HG03565 (cell line): Measurements from ENCODE around the gene LTC4S.

Source experiments
- ATAC-seq: cut with Tn5 transposase; IDR thresholded peaks from one replicate; pipeline ENCODE4 v1.9.1; 2021; ENCODE audit warnings: mild to moderate bottlenecking, moderate library complexity; ENCODE audit not compliant: unreplicated experiment

LTC4S gene

GRCh38 chr5:179795049-179795862 is 1.5 kb downstream of the LTC4S start:
- ATAC-seq, result no peak

- peak; percentile 69 for ATAC-seq
These were observed 2.4 kb downstream of the LTC4S start for GRCh38 chr5:179795863-179796833.

GRCh38 chr5:179796877-179797608 is 3.3 kb downstream of the LTC4S start:
- no peak for ATAC-seq

GRCh38 chr5:179797741-179798140 is 4.0 kb downstream of the LTC4S start:
- ATAC-seq, result no peak

GRCh38 chr5:179798144-179798770 is 4.5 kb downstream of the LTC4S start:
- no peak for ATAC-seq

GRCh38 chr5:179798771-179799643 is 5.2 kb downstream of the LTC4S start:
- ATAC-seq, result no peak

- no peak for ATAC-seq
These were observed 5.8 kb downstream of the LTC4S start for GRCh38 chr5:179799644-179799973.

- no peak for ATAC-seq
These were observed 6.4 kb downstream of the LTC4S start for GRCh38 chr5:179800071-179800695.

GRCh38 chr5:179800696-179801201 is 7.0 kb downstream of the LTC4S start:
- ATAC-seq, result no peak

GRCh38 chr5:179801304-179802206 is 7.8 kb downstream of the LTC4S start:
- no peak for ATAC-seq

GRCh38 chr5:179802207-179802883 is 8.6 kb downstream of the LTC4S start:
- no peak for ATAC-seq

- no peak for ATAC-seq
These were observed 9.3 kb downstream of the LTC4S start for GRCh38 chr5:179802950-179803562.

- no peak for ATAC-seq
These were observed 10.1 kb downstream of the LTC4S start for GRCh38 chr5:179803651-179804554.

- no peak for ATAC-seq
These were observed 10.8 kb downstream of the LTC4S start for GRCh38 chr5:179804555-179804947.

- ATAC-seq, result no peak
These were observed 11.3 kb downstream of the LTC4S start for GRCh38 chr5:179805070-179805528.
